Mesenteric fat pad (tissue), 1 donor: ENCODE measurements around the gene P4HA2. TPM values are rescaled to one million over a fixed set of nuclear protein-coding genes. Genes with fewer than 3 reads are reported as not detected.
"Not testable (repeated sequence)": the region's sequence is repeated elsewhere in the genome, so short reads cannot be mapped to it uniquely, and the experiment has no call there.

ENCODE experiments used
- DNase-seq: peaks from one replicate; pipeline ENCODE4 v3.0.0-alpha.2; 2020; ENCODE audit warnings: low spot score
- microRNA-seq: library from miRNA; unstranded; fragments of <30 nt; microRNA quantifications from one replicate; pipeline ENCODE4 v1.2.0, GENCODE V29; 2020; ENCODE audit warnings: borderline number of aligned reads
- total RNA-seq: library from RNA; stranded (reverse); fragmentation: NEBNext Ultra II Directional; extraction: Animal tissue kit (Norgen Biotek cat#: 25700); gene quantifications from one replicate; pipeline ENCODE4 v1.2.1, GENCODE V29; 2021
- donor health status: DM: yes; HTN: yes; CAD: no.

The P4HA2 gene
- total RNA-seq, 1 donor from 2014 or later, result 15.7 TPM

DNA sequence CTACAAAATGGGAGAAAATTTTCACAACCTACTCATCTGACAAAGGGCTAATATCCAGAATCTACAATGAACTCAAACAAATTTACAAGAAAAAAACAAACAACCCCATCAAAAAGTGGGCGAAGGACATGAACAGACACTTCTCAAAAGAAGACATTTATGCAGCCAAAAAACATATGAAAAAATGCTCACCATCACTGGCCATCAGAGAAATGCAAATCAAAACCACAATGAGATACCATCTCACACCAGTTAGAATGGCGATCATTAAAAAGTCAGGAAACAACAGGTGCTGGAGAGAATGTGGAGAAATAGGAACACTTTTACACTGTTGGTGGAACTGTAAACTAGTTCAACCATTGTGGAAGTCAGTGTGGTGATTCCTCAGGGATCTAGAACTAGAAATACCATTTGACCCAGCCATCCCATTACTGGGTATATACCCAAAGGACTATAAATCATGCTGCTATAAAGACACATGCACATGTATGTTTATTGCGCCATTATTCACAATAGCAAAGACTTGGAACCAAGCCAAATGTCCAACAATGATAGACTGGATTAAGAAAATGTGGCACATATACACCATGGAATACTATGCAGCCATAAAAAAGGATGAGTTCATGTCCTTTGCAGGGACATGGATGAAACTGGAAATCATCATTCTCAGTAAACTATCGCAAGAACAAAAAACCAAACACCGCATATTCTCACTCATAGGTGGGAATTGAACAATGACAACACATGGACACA, 65.9 kb downstream of the P4HA2 start:
- not testable (repeated sequence) for DNase-seq

DNA sequence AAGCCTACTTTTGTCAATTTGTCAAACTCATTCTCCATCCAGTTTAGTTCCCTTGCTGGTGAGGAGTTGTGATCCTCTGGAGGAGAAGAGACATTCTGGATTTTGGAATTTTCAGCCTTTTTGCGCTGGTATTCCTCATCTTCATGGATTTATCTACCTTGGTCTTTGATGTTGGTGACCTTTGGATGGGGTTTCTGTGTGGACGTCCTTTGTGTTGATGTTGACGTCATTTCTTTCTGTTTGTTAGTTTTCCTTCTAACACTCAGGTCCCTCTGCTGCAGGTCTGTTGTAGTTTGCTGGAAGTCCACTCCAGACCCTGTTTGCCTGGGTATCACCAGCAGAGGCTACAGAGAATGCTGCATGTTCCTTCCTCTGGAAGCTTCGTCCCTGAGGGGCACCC, 71.2 kb downstream of the P4HA2 start:
- DNase-seq, result no peak

DNA sequence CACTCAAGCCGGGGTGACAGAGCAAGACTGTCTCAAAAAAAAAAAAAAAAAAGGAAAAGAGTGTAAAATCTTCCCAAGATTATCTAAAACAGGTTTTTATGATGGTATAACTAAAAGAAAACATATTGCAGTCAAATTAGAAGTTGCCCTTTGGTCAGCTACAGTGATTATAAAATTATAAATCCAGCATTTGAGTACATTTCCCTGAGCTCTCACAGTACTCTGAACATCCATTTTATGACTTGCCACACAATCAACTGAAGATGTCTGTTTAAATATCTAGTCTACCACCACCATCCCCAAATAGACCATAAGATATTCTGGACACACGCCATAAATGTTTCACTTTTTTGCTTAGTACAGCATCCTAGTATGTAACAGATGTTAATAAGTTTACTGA, 77.1 kb downstream of the P4HA2 start:
- no peak for DNase-seq

DNA sequence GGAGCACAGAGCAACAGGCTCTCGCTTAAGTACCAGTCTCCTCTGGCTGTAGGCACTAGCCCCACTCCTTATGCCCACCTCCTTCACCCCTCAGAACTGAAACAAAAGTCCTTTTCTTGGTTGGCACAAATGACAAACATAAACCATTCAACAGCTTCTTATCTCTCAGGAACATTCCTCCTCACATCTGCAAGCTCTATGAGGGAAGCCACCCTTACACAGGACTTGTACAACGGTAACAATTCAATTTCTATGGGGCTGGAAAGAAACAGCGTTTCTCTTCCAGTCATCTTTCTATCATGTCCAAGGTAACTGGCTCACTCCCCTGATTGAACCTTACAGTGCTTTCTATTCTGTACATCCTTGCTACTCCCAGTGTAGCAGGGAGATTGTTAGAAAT, 80.0 kb downstream of the P4HA2 start:
- DNase-seq, result no peak

DNA sequence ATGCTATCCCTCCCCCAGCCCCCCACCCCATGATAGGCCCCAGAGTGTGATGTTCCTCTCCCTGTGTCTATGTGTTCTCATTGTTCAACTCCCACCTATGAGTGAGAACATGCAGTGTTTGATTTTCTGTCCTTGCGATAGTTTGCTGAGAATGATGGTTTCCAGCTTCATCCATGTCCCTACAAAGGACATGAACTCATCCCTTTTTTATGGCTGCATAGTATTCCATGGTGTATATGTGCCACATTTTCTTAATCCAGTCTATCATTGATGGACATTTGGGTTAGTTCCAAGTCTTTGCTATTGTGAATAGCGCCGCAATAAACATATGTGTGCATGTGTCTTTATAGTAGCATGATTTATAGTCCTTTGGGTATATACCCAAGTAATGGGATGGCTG, 82.3 kb downstream of the P4HA2 start:
- DNase-seq, result not testable (repeated sequence)

DNA sequence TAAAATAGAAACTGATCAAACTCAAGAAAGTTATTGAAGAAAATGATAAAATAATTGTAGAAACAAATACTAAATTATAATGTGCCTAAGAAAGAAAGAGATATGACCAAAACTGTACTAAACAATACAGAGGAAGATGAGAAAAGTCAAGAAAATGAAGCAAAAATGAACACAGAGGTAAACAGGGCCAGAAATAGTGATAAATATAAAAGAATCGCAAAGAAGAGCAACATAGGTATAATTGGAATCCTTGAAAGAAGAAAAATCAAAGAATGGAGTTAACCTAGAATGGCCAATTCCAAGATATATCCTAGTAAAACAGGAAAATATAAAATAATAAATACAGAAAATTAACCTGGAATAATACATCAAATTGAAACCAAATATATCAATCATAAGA, 84.5 kb downstream of the P4HA2 start:
- no peak for DNase-seq

GRCh38 chr5:132142459-132142858, 85.2 kb downstream of the P4HA2 start:
- DNase-seq, result no peak

Small RNA genes lying within 50 kb of the gene (microRNA-seq; reads per million reads assigned to microRNA genes)
- not detected for gene MIR6830

Other genes starting within 250 kb of the P4HA2 start
- gene ACSL6, start 216.2 kb downstream of the P4HA2 start, total RNA-seq, result 0.35 TPM
- gene IL3, start 167.2 kb downstream of the P4HA2 start, total RNA-seq, result not detected
- not detected for gene CSF2, start 154.1 kb downstream of the P4HA2 start, total RNA-seq
- 23.1 TPM for gene PDLIM4, start 29.8 kb upstream of the P4HA2 start, total RNA-seq
- 5.4 TPM for gene SLC22A4, start 66.5 kb upstream of the P4HA2 start, total RNA-seq
- 20.6 TPM for gene SLC22A5, start 141.9 kb upstream of the P4HA2 start, total RNA-seq